Measurements from ENCODE around the gene CCDC6. TPM values are rescaled to one million over a fixed set of nuclear protein-coding genes. Genes with fewer than 3 reads are reported as not detected.

The CCDC6 gene
- total RNA-seq, 1 experiment from 2014 or later = 54.9 TPM

DNA sequence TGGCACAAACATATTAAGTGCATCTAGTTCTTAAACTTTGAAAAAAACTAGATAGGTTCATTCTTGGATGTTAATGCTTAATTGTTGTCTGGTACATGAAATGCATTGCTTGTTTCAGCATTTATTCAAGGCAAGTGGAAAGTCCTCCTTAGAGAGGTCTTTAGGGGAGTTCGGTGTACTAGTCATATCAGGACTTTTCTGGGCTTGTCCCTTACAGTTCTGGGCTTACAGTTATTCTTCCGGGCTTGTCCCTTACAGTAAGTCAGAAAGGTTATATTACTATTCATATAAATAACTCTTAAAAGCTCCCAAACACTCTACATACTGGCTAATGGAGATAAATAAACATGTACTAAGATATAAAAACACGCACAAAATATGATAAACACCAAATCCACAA, 91.5 kb downstream of the CCDC6 start:
- Histone ChIP-seq H3K4me3 (replicated peaks in 1 of 2; ENCODE audit: low read depth in 1 of 2, low read length in 2 of 2) (no peak overlapping the region), H3K9ac (ENCODE audit: low read length) (no peak overlapping the region), H3K79me2 (ENCODE audit: insufficient read depth, low read length) (no peaks in the 10 kb centered on the region; the same call in 1 of the 2 replicates), H2AFZ (ENCODE audit: low read depth, low read length, poor library complexity, severe bottlenecking) (no peak overlapping the region), H3K27me3 (ENCODE audit: insufficient read depth, low read length) (no peaks in the 10 kb centered on the region), H4K20me1 (ENCODE audit: insufficient read depth) (peaks cover 4% of the 10 kb centered on the region; the same call in 1 of the 2 replicates), H3K9me2 (ENCODE audit: insufficient read depth) (no peaks in the 10 kb centered on the region), H3K27ac (ENCODE audit: low read depth, low read length) (no peak overlapping the region), H3K4me2 (ENCODE audit: low read length) (no peak overlapping the region), H3K36me3 (ENCODE audit: control insufficient read depth in 1 of 2, insufficient read depth in 2 of 2, low read length in 2 of 2) (peaks cover 5 to 12% of the 10 kb centered on the region in 2 experiments; a peak in 3 of 4 replicates), H3K4me1 (ENCODE audit: control insufficient read depth in 1 of 2, insufficient read depth in 2 of 2, low read length in 2 of 2) (no peaks in the 10 kb centered on the region), H3K9me3 (ENCODE audit: control insufficient read depth in 1 of 2, insufficient read depth in 1 of 2, low read depth in 1 of 2, low read length in 2 of 2) (no peaks in the 10 kb centered on the region)
- intact Hi-C loops (cut with micrococcal nuclease) = no loop called here
- no peak for ATAC-seq
- TF ChIP-seq YY1 (IDR thresholded peaks at IDR 0.05; ENCODE audit: extremely low read depth, insufficient replicate concordance, low read depth, low read length) (no peak), SIN3A (IDR thresholded peaks at IDR 0.05; ENCODE audit: low read depth) (no peak), SP1 (IDR thresholded peaks at IDR 0.05; ENCODE audit: low read depth) (no peak), CBX3 (IDR thresholded peaks at IDR 0.05; ENCODE audit: low read depth) (no peak)
- TF ChIP-seq, protein P1, sequence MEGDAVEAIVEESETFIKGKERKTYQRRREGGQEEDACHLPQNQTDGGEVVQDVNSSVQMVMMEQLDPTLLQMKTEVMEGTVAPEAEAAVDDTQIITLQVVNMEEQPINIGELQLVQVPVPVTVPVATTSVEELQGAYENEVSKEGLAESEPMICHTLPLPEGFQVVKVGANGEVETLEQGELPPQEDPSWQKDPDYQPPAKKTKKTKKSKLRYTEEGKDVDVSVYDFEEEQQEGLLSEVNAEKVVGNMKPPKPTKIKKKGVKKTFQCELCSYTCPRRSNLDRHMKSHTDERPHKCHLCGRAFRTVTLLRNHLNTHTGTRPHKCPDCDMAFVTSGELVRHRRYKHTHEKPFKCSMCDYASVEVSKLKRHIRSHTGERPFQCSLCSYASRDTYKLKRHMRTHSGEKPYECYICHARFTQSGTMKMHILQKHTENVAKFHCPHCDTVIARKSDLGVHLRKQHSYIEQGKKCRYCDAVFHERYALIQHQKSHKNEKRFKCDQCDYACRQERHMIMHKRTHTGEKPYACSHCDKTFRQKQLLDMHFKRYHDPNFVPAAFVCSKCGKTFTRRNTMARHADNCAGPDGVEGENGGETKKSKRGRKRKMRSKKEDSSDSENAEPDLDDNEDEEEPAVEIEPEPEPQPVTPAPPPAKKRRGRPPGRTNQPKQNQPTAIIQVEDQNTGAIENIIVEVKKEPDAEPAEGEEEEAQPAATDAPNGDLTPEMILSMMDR (IDR thresholded peaks at IDR 0.05 in 2 of 3, conservative IDR thresholded peaks at IDR 0.05 in 1 of 3; ENCODE audit: borderline replicate concordance in 1 of 3, insufficient read depth in 1 of 3, low read depth in 2 of 3, low read length in 2 of 3) = no peak
- TF ChIP-seq, protein P2, sequence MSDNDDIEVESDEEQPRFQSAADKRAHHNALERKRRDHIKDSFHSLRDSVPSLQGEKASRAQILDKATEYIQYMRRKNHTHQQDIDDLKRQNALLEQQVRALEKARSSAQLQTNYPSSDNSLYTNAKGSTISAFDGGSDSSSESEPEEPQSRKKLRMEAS (IDR thresholded peaks at IDR 0.05) = no peak
- TF ChIP-seq, protein P3, sequence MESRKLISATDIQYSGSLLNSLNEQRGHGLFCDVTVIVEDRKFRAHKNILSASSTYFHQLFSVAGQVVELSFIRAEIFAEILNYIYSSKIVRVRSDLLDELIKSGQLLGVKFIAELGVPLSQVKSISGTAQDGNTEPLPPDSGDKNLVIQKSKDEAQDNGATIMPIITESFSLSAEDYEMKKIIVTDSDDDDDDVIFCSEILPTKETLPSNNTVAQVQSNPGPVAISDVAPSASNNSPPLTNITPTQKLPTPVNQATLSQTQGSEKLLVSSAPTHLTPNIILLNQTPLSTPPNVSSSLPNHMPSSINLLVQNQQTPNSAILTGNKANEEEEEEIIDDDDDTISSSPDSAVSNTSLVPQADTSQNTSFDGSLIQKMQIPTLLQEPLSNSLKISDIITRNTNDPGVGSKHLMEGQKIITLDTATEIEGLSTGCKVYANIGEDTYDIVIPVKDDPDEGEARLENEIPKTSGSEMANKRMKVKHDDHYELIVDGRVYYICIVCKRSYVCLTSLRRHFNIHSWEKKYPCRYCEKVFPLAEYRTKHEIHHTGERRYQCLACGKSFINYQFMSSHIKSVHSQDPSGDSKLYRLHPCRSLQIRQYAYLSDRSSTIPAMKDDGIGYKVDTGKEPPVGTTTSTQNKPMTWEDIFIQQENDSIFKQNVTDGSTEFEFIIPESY (IDR thresholded peaks at IDR 0.05; ENCODE audit: extremely low read depth, insufficient replicate concordance, low read length) = no peak
- ChIA-PET RAD21 (ENCODE audit: low non-redundant PET in 1 of 2, low total read pairs in 2 of 2, uncharacterized antibody in 2 of 2, unreplicated experiment in 2 of 2) (no interaction called here), CTCF (no interaction called here), POLR2A (no interaction called here)
- DNase-seq (ENCODE audit: low read depth, low spot score) = no peak
- BruUV-seq (replicated peaks) = no TSS peak
